UCSD-AML1 (cell line): ENCODE measurements around the gene SLCO2B1.

ENCODE experiments used
- DNase-seq: peaks from one replicate; lab custom pipeline; 2025; ENCODE audit not compliant: unreplicated experiment; lab: John Stamatoyannopoulos, UW

The SLCO2B1 gene

GRCh38 chr11:75245356-75246005 lies 94.6 kb downstream of the SLCO2B1 start:
- no peak for DNase-seq

DNA sequence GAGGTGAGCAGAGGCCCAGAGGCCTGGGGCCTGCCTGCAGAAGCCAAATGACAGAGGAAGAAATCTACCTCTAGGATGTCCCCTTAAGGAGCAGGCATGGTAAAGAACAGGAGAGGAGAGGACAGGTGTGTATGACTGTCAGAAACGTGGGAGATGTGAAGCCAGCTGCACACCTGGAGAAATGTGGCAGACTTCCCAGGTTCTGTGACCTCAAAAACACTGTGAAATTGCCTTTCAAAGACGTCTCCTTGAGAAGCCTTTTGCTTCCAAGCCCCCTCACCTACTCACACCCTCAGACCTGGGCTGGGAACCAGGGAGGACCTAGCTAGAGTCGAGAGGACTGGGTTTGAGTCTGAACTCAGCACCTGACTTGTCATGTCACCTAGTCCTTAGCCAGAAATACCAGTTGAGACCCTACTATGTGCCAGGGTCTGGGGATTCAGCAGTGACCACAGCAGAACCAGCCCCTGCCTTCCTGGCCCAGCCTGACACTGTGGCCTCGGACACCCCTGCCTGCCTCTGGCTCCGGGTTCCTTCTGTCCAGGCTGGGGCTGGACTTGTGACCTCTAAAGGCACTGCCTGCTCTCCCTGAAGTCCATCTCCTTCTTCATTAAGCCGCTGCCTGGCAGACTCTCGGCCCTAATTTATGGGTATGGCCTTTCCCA lies 95.2 kb downstream of the SLCO2B1 start:
- DNase-seq = no peak

DNA sequence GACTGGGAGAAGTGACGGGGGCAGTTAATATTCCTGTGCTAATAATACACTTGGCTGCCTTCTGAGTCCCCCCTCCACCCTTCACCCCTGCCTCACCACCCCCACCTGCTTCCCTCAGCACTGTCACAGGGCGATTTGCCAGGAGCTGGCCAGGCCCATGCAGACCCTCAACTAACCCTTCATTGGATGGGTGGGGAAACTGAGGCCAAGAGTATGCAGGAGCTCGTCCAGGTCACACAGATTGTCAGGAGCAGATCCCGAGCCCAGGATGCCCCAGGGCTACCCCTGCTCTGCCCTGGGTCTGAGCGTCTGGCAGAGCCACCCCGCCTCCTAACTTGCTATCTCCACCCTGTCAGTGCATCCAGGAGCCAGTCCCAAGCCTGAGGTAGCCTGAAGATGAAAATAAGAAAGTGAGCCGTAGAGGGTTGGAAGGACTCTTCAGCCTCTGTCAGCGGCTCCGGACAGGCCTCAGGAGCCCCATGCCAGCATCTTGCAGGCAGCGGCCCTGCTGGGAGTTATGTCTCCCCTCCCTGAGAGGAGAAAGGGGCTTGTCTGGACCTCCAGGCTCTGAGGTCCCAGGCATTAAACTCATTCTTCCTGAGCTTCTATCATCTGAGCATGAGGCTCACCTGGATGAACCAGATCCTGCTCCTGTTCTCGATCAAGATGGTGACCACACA lies 95.9 kb downstream of the SLCO2B1 start:
- no peak for DNase-seq

DNA sequence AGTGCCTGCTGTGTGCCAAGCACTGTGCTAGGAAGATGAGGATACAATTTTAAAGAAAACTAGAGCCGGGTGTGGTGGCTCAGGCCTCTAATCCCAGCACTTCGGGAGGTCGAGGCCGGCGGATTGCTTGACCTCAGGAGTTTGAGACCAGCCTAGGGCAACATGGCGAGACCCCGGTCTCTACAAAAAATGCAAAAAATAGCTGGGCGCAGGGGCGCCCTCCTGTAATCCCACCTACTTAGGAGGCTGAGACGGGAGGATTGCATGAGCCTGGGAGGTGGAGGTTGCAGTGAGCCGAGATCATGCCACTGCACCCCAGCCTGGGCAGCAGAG lies 98.0 kb downstream of the SLCO2B1 start:
- DNase-seq = no peak

DNA sequence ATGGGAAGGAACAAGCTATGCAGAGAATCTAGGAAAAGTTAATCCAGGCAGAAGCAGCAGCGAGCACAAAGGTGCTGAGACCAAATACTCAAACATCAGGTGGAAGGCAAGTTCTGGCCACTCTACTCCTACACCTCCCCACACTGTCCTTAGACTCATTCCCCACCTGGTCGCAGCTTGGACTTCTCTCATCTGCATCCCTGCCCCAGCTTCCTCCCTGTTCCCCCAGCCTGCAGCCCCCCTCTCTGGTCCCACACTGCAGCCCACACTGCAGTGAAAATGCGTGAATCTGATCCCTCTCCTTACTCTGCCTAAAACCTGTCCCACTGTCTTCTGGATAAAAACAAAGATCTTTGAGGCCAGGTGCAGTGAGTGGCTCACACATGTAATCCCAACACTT lies 98.8 kb downstream of the SLCO2B1 start:
- DNase-seq = no peak

DNA sequence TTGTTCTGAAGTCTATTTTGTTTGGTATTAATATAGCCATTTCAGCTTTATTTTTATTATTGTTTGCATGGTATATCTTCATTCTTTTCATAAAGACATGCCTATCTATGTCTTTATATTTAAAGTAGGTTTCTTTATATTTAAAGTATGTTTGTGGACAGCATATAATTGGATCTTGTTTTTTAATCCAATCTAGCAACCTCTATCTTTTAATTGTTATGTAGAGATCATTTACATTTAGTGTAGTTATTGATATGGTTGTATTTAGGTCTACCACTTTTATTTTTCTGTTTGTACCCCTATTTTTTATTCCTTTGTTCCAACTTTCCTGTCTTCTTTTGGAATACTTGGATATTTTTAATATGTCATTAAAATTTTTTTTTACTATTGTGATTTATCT lies 103.4 kb downstream of the SLCO2B1 start:
- no peak for DNase-seq
